Dedifferentiated amniotic fluid mesenchymal stem cell (primary cell): ENCODE data around the gene NT5C1A.

ENCODE experiments used
- DNase-seq: peaks from one replicate; pipeline ENCODE4 v3.0.0-alpha.2; 2016; ENCODE audit errors: extremely low spot score

Gene NT5C1A

GRCh38 chr1:39689635-39690034 lies 17.7 kb upstream of the NT5C1A start:
- DNase-seq: no peak

DNA sequence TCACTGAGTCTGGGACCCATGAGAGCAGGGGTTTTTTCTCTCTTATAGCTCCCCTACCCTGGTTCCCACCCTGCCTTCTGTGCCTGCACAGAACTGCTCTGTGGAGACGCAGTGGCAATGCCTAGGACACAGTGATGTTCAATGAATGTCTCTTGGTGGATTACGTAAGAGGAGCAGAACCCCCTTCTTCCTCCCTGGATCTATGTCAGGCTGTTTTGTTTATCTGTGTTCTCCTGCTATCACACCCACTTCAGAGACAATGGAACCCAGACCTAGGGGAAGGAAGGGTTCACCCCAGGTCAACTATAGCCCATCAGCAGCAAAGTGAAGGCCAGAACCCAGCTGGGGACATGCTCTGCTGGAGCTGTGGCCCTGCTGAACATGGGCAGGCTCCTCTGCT lies 17.3 kb upstream of the NT5C1A start:
- no peak for DNase-seq

- no peak for DNase-seq
These were observed 16.8 kb upstream of the NT5C1A start for GRCh38 chr1:39688706-39689105.

DNA sequence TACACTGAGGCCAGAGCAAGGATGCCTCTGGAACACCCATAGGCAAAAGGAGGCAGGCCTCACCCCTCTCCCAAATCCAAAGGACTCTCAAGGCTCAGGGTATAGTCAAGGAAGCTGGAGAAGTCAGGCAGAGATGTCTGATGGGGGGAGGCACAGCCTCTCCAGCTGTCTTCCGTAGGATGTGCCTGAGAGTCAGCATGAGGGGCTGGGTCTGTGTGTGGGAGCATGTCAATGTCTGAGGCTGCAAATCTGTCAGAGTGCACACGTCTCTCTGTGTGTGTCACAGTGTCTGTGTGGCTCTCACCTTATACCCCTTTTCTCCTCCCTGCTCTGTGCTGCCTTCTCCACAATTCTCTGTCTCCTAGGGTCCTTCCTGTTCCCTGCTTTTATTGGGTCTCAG lies 15.3 kb upstream of the NT5C1A start:
- DNase-seq: no peak

- DNase-seq: no peak
These were observed 13.2 kb upstream of the NT5C1A start for GRCh38 chr1:39685071-39685470.

DNA sequence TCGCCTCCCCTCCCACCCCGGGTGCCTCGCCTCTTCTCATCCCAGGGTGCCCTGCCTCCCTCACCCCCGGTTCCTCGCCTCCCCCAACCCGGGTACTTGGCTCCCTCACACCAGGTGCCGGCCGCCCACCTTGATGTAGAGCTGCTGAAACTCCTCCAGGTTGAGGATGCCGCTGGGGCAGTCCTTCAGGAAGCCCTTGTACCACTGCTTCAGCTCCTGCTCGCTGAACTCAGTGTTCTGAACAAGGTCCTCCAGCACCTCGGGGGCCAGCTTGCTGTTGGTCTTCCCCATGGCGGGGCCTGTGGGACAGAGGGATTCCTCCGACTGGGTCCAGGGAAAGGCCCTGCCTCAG lies 12.4 kb upstream of the NT5C1A start:
- no peak for DNase-seq

DNA sequence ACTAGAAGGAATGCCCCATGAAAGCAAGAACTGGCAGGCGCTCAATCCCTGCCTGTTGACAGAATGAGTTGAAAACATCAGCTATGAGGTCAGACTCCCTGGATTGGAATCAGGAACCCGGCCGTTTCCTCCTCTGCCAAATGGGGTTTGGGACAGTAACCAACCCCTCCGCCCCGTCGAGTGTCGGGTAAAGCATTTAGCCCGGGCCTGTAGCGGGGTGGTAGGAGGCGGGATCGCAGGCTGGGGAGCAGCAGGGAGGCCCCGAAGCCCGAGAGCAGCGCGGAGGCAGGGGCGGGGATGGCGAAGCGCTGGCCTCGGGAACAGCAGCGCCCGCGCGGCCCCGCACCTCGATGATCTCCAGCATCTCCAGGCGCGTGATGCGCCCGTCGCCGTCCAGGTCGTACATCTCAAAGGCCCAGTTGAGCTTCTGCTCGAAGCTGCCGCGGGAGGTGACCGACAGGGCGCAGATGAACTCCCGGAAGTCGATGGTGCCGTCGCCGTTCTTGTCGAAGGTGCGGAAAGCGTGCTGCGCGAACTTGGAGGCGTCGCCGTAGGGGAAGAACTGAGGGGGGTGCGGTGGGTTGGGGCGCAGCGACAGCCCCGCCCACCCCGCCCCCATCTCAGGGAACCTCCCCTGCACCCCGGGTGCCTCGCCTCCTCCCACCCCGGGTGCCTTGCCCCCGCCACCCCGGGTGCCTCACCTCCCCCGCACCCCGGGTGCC lies 11.8 kb upstream of the NT5C1A start:
- no peak for DNase-seq

- no peak for DNase-seq
These were observed 10.1 kb upstream of the NT5C1A start for GRCh38 chr1:39681999-39682398.

DNA sequence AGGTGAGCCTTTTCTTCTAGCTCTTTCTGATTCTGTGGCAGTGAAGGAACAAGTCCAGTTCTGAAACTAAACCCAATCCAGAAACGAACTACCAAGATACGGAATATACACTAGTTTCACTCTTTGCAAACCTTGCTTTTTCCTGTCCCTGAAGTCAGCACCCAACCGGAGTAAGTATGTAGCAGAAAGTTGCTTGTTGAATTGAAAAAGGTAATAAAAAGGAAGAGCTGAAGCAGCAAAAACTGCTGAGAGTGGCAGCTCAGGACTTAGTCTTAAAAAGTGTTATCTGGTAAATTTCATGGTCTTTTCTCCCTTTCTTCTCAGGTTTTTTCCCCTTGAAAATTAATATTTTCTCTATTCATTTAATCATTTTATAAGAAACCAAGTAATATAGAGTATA lies 9.4 kb upstream of the NT5C1A start:
- no peak for DNase-seq

DNA sequence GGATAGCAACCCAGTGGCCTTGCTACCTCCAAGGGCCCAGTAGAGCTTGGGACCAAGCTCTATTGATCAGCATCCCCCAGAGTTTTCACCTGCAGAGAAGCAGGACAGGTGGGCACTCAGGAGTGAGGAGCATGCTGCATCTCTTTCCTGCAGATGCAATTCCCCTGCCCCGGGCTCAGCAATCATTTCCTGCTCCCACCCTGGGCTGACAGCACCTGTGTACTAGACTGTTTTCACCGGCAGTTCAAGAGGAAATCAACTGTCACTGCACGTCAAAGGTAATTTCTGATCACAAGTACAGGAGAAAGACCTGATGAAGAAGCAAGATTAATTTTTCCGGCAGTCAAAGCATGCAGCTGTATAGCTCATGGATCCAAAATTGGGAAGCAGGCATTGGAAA lies 8.8 kb upstream of the NT5C1A start:
- DNase-seq: no peak

- no peak for DNase-seq
These were observed 7.9 kb upstream of the NT5C1A start for GRCh38 chr1:39679821-39680220.

DNA sequence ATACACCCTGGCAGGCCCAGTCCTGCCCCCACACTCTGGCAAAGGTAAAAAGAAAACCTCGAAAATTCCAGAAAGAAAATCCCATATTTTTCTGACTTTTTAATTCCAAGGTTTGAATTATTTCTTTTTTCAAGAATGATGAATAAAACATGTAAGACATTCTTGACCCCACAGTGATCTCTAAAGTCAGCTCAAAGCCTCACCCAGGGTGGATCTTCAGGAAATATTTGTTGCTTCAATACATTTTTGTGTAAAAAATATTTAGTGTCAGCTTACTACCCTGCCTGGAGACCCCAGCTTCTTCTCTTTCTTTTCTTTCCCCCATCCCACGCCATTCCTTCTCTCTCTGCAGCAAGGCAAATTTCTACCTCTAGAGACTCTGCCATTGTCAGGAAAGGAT lies 7.0 kb upstream of the NT5C1A start:
- DNase-seq: no peak

DNA sequence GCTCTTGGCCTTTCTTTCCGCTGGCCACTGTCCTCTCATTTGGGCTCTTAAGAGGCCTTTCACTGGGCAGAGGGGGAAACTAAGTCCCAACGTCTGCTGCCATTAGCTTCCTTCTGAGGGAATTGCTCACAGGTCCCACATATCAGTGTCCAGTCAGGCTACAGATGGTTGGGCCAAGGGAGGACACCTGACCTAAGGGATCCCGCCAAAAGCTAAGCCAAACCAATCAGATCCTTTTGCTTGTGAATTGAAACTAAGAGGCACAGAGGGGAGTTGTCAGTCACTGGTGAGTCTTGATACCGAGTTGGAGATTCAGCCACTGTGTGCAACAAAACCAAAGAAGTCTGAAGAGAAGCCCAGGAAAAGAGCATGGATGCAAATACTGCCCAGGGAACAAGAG lies 5.7 kb upstream of the NT5C1A start:
- DNase-seq: no peak

DNA sequence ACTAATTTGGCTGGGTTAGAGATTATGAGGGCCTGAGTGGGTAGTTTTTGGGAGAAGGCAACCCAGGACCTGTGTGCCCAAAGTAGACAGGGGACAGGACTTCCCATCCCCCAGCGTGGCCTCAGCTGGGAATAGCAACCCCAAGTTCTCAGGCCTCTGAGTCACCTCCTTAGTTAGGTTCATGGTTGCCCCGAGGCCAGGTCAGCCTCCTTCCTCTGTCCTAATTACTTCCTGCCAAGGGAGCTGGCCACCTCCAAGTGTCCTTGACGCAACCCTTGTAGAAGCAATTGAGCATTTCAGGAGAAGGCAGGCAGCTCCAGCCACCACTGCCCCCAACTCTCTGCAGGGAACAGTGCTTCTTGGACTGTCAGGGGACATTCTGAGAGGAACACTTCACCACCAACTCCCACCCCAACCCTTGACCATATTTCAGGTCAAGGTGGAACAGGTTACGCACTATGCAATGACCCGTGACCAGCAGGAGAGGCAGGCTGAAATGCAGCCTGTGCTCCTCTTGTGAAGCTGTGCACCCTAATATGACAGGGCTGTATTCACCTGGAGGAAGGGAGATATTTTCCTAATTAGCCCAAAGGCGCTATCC lies 5.1 kb upstream of the NT5C1A start:
- DNase-seq: no peak

- no peak for DNase-seq
These were observed 3.3 kb upstream of the NT5C1A start for GRCh38 chr1:39675220-39675619.

DNA sequence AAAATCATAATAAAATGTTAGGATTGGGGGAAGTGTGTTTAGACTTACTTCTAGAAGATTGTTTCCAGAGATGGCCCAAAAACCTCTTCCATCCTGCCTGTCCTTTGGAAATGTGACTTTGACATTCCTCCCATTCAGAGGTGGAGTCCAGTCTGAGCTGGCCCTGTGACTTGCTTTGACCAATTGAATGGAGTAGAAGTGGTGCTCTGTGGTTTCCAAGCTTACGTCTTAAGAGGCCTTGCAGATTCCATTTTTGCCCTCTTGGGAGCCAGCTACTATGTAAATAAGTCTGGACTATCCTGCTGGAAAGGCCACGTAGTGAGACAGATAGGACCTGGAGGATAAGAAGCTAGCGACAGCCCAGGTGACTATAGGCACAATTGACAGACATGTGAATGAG lies 1.3 kb upstream of the NT5C1A start:
- no peak for DNase-seq

- DNase-seq: no peak
These were observed 642 bp upstream of the NT5C1A start for GRCh38 chr1:39672551-39672947.

GRCh38 chr1:39671433-39671792 lies 494 bp downstream of the NT5C1A start:
- no peak for DNase-seq

GRCh38 chr1:39670689-39671088 lies 1.2 kb downstream of the NT5C1A start:
- DNase-seq: no peak

DNA sequence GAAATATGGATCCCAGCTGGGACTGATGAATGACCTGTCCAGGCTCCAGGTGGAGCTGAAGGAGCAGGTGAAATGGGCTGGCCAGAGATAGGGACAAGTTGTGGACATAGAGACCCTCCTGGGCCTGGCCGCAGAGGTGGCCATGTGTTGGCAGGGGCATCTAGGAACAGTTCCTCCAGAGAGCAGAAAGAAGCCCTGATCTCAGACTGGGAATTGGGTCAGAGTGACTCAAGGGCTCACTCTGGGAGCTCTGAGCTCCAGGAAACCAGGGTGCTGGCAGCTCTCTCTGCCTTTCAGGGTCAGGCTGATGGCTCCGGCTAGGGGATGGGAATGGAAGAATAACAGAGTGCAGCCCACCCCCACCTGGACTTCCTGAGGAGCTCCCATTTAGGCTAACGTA lies 3.0 kb downstream of the NT5C1A start:
- no peak for DNase-seq

DNA sequence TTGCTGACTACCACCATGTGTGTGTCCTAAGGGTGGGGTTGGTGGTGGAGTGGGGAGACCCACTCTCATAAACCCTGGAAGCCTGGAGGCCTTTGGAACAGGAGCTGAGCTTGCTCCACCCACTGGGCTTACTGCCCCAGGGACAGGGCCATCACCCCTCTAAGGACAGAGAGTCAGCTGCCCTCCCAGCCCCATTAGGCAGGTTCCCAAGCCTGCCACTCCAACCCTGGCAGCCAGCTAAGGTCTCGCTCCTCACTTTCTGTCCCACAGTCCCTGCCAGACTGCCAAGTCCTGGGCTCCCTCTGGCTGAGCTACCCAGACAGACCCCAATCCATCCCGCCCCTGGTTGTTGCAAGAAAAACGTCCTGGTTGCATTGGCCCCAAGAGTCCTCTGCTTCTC lies 3.8 kb downstream of the NT5C1A start:
- no peak for DNase-seq

- no peak for DNase-seq
These were observed 5.1 kb downstream of the NT5C1A start for GRCh38 chr1:39666772-39667171.

DNA sequence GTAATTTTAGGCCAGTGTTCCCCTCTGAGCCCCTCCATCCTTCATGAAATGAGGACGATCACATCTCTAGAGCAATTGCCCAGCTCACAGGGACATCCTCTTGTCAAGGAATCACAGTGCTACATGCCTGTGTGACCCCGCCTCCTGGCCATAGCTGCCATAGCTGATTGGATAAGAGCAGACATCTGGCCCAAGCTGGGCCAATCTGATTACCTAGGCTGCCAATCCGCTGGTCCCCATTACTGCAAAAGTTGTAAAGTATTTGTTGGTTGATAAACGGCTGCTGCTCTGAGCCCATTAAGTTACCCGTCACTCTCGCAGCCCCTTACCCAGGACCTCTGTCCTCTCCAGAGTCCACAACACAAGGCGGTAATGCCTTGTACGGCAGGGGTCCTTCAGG lies 8.3 kb downstream of the NT5C1A start:
- no peak for DNase-seq

GRCh38 chr1:39662861-39663260 lies 9.0 kb downstream of the NT5C1A start:
- DNase-seq: no peak
